Stimulated activated CD8-positive, alpha-beta memory T cell treated with anti-CD3 and anti-CD28 coated beads, Interleukin-4, amount 100 ng/mL, for 1 hour (primary cell): ENCODE data around the gene AQP9.
A peak's percentile ranks its signal among the peaks of the same experiment; 100 is the strongest.

ENCODE experiments used
- DNase-seq, 2 donors: peaks; one replicate each; pipeline ENCODE4 v3.0.0-alpha.2; 2020; ENCODE audit warnings: low read depth in 2 of 2, low spot score in 1 of 2

Gene AQP9

DNA sequence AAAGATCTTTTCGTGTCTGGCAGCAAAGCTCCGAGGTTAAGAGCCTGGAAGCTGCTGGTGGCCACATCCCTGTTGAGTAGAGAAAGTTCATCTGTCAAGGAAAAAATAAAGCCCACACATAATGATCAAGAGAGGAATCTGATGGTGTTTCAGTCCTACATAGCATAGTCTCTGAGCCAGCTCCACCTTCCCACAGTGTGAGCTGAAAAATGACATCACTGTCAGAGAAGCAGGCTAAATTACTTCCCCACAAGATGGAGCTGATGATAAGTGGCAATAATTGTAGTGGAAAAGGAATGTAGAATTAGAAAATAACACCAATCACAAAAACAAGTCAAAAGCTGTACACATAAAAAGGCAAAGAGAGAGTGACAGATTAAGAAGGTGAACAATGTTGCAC, 84.5 kb downstream of the AQP9 start:
- DNase-seq, result no peak

DNA sequence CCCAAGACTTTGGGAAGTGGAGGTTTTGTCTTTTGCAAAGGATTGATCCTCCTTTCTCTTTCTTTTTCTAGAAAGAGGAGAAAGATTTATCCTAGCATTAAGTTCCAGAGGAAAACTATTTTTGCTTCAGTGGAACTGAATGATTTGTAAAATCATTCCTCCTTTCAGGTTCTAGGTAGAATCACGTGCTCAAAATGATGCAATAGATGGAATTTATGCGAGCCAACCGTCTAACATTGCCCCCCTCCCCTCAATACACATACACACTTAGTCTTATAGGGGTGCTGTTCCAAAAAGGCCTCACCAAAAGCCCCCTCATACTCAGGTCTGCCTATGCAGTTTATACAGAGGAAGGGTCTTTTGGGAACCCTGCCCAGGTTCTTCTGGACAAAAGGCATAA, 85.3 kb downstream of the AQP9 start:
- no peak for DNase-seq

- DNase-seq, result no peak
Observed at GRCh38 chr15:58224068-58224467, 85.9 kb downstream of the AQP9 start.

DNA sequence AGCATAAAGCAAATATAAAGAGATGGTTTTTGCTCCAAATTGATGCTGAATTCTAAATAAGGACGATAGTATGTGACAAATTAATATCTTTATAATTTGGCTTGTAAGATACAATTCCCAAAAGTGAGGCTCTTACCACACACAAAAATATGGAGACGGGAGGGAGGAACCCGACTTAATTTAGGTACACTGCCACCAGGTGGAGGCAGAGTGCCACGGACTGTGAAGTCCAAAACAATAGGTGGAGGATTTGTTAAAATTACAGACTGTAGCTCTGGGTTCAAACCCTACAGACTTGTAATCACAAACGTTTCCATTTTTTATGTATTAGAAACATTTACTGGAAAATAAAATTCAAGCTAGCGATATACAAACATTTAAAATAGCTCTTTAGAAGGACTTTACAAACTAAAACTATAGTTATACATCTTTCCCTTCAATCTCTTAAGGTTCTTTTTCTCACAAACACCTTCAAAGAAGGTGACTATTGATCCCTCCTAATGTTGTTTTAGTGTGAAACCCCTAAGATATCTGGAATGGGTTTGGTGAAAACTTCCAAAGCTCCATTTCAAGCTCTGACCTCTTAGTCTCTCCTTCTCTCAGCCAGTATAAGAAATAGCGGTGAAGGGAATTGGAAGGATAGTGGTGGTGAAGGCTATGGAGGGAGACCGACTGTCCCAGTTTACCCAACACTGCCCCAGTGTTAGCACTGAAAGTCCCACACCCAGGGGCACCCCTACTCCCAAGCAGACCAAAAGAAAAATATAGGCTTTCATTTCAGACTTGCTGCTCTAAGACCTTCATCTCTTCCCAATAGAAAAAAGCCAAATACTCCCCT, 89.7 kb downstream of the AQP9 start:
- peak in 1 of 2 donors; percentile 32 for DNase-seq

DNA sequence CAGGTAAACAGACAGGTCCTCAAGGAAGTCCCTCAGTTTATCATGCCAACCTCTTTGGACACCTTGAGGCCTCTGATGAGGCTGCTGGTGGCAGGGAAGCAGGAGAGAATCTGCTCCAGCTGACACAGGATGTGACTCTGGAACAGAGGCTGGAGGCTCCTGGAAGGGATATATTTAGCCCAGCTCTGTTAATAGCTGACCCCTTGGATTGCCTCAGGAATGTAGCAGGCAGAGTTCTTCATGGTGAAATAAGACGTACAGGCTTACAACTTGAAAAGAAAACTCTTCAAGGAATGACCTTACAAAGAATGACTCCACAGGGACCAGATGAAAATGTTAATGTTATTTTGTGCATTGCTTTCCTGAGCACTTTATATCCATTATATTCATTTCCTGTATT, 90.5 kb downstream of the AQP9 start:
- no peak for DNase-seq

DNA sequence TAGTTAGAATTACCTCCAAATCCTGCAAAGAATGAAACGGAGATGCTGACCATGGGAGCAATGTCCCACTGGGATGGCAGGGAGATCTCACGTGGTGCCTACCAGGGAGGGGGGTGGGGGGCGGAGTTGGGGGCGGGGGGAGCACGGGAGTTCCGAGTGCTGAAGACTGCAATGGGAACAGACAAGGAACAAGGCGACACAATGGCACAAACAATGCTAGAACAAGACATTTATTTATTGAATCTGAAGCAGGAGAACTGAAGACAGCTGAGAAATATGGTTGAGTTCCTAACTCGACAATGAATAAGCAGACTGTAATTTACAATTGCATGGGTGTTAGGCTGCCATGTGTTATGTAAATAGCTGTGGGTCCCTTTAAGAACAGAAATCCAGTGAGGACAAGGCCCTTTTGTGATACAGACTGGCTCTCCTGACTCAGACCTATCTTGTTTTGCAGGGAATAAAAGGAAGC, 91.2 kb downstream of the AQP9 start:
- no peak for DNase-seq

GRCh38 chr15:58232281-58233065, 94.3 kb downstream of the AQP9 start:
- no peak for DNase-seq

- no peak for DNase-seq
Observed at GRCh38 chr15:58233341-58233740, 95.2 kb downstream of the AQP9 start.
